Testis (tissue), 2 donors: ENCODE results near the gene KHSRP.

ENCODE experiments used
- CTCF ChIP-seq, 3 experiments: fragments of 450-650 bp in 2 of 3; fragments of 200-600 bp in 1 of 3; sonication (generic) in 1 of 3; IDR thresholded peaks; one replicate each; pipeline ENCODE4 v1.5.1; 2016 to 2019; ENCODE audit warnings: antibody characterized with exemption in 3 of 3, mild to moderate bottlenecking in 2 of 3, moderate library complexity in 1 of 3
- POLR2A ChIP-seq: fragments of 450-650 bp; IDR thresholded peaks from one replicate; pipeline ENCODE4 v1.6.1; 2017; ENCODE audit warnings: antibody characterized with exemption, mild to moderate bottlenecking, moderate library complexity

DNA sequence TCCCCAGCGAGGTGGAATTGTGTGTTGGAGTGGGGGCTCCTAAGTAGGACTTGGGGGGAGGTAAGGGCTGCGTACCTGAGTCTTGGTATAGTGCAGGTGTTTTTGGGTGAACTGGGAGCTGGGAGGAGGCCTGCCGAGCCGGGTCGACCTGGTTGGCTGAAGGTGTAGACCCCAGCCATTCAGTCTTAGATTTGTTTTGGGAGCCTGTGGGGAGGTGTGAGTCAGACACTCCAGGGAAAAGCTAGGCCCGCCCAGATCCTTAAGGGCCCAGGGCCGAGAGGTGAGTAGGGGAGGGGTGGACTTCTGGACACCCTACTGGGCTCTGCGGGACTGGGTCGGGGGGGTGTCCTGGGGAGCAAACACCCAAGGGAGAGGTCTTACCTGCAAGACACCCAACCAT lies 40.4 kb upstream of the KHSRP start:
- TF ChIP-seq CTCF (IDR thresholded peaks at IDR 0.05) = no peak
- TF ChIP-seq POLR2A = no peak
